Mononuclear cell (primary cell): ENCODE measurements around the gene WSCD2. TPM values are rescaled to one million over a fixed set of nuclear protein-coding genes. Genes with fewer than 3 reads are reported as not detected.

Experiments
- H3K27me3 ChIP-seq: 2 replicates; pipeline ENCODE4 v1.6.0; 2011; ENCODE audit warnings: low read length, control low read depth; ENCODE audit not compliant: insufficient read depth
- H3K4me1 ChIP-seq: 2 replicates; pipeline ENCODE4 v1.5.1; 2011; ENCODE audit warnings: mild to moderate bottlenecking, low read length, control low read depth; ENCODE audit not compliant: insufficient read depth
- H3K4me3 ChIP-seq: 2 replicates; pipeline ENCODE4 v1.5.1; 2011; ENCODE audit warnings: mild to moderate bottlenecking, low read length, moderate library complexity
- H3K9me3 ChIP-seq: 2 replicates; pipeline ENCODE4 v1.5.1; 2011; ENCODE audit warnings: low read depth, mild to moderate bottlenecking, control low read depth, low read length
- total RNA-seq: library from RNA; depleted of rRNA; stranded (reverse); fragments of >200 nt; gene quantifications from one replicate; pipeline ENCODE4 v1.2.3, GENCODE V29; 2012

The WSCD2 gene
- 0.10 TPM for total RNA-seq

DNA sequence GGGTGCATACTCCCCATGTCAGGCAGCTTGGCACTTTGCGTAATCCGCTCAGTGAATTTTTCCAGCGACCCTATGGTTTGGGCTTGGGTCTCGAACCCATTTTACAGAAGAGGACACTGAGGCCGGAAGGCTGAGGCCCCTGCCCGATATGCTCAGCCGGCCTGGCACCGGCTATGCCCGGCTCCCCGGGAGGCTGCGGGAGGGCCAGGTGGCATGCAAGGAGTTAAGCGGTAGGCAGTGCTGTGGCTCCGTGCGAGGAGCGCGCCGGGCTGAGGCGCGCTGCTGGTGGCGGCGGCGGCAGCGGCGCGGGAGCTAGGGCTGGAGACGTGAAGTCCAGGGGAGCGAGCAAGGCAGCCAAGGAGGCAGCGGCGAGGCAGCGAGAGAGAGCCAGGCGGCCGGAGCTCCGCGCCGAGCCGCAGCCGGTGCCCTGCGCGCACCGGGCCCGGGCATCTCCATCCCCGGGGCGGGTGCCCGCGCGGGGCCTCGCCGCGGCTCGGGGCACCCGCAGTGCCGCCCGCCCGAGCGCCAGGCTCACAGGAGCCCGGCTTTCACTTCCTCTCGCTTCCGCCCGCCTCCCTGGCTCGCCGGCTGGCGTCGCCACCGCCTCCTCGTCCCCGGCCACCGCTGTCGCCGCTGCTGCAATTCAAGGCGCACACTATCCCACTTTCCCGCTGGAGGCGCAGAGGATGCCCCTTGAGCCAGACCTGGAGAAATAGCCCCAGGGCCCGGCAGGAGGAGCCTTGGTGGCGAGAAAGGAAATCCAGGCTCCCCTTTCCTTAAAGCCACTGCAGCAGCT lies at the start of gene WSCD2:
Gene WSCD2 (plus strand): TSS at position 272 of the 796 bp plus-strand sequence. CDS start 66,545 bp downstream, outside the sequence.
- Histone ChIP-seq H3K4me3 (no peak within 1 kb of the TSS), H3K4me1 (peaks cover 4% of the 10 kb centered on the region), H3K27me3 (peaks cover 41% of the 10 kb centered on the region), H3K9me3 (no peaks in the 10 kb centered on the region)

DNA sequence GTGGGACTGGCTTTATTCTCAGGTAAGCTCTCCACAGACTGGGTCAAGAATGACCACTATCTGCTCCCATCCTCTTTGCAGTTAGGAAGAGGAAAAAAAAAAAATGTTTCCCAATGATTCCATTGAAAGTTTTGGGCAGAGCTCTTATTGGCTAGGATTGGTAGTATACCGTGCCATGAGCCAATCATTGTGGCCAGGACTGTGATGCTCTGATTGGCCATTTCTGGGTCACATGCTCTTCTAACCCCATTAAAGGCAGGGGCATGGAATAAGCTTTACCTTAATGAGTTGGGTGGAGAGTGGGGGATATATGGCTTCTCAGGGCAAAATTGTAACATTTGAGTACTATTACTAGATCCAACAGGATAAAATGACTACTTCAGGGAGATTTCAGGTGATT lies 49.4 kb upstream of the WSCD2 start:
- no peaks in the 10 kb centered on the region for H3K27me3 ChIP-seq
- no peak overlapping the region for H3K4me3 ChIP-seq
- H3K4me1 ChIP-seq = no peaks in the 10 kb centered on the region
- H3K9me3 ChIP-seq = no peaks in the 10 kb centered on the region

DNA sequence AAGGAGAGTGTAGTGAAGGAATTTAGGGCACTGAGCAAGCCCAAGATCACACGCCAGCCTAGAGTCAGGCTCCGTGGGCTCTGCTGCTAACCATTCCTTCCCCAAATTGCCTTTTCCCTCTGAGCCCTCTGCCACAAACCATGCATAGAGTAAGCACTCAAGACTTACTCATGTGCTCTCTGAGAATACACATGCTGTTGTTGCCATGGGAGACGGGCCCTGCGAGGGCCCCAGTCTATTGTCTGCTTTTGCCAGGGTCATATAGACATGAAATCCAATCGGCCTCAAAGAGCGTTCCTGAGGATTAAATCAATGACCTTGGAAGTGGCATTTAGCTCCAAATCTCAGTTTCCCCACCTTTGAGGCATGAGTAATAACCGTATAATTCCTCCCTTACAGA lies 48.7 kb upstream of the WSCD2 start:
- H3K27me3 ChIP-seq = no peaks in the 10 kb centered on the region
- no peak overlapping the region for H3K4me3 ChIP-seq

DNA sequence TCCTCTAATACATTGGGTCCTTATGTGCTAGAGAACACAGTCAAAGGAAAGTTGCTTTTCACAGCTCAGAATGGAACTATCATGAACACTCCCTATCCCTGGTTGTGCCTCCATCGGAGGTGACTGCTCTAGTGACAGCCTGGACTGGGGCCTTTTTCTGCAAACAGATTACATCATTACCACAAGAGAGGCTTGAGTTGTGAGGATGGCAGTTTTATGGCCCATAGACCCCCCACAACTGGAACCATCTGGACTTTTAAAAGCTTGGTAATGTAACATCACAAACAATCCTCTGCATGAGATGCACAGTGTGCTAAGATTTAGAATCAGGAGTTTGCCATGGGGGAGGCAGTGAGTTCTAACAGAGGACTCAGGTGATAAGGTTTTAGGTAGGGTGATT lies 46.6 kb upstream of the WSCD2 start:
- Histone ChIP-seq H3K9me3 (peaks cover 5% of the 10 kb centered on the region), H3K4me3 (no peak overlapping the region), H3K27me3 (no peaks in the 10 kb centered on the region), H3K4me1 (no peaks in the 10 kb centered on the region)

More for the DNA sequence above, 48.7 kb upstream of the WSCD2 start:
- no peaks in the 10 kb centered on the region for H3K4me1 ChIP-seq
- H3K9me3 ChIP-seq = no peaks in the 10 kb centered on the region

DNA sequence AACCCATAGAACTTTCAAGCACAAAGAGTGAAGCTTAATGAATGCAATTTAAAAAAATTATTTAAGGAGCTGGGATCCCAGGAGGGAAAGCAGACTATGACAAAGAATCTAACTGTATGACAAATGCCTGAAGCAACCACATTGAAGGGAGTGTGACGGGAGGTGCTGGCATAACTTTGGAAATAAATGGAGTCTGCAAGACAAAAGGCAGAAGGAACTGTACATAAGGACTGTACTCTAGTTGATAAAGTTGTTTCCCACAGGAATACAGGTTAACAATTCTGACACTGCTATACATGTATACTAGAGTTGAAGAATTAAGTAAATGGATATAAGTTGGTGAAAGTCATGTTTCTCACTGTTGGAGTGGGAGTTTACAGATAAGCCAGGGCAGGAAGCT lies 41.2 kb upstream of the WSCD2 start:
- Histone ChIP-seq H3K4me3 (no peak overlapping the region), H3K27me3 (no peaks in the 10 kb centered on the region), H3K9me3 (peaks cover 21% of the 10 kb centered on the region), H3K4me1 (no peaks in the 10 kb centered on the region)

DNA sequence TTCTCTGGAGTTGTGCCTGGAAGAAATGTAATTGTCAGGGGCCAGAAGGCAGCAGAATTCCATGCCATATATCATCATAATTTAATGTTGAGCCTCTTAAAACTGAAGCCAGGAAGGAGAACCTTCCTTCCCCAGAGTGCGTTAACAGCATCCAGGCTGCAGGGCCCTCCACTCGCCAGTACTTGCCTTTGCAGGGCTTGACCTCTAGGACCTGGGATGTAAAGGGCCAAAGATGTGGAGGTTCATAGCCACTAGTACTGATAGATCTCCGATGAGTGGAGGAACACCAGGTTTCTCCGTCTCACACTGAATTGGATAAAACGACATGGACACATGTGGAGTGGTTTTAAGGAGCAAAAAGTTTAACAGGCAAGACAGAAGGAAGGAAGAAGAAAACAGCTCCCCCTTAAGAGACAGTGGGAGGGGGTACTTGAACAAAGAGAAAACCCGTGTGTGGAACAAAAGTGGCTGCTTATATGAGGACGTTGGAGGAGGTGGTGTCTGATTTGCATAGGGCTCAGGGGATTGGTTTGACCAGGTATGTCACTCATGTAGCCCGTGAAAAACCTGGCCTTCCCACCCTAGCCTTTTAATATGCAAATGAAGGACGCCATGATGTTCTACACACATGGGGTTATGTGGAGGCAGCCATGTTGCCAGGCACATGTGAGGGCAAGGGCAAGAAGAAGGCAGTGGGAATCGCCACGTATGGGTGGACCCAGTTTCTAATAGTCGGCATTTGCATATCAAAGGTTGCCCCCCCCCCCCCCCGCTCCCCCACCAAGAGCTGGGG lies 38.8 kb upstream of the WSCD2 start:
- H3K4me3 ChIP-seq = no peak overlapping the region
- H3K9me3 ChIP-seq = peaks cover 21% of the 10 kb centered on the region
- no peaks in the 10 kb centered on the region for H3K4me1 ChIP-seq
- H3K27me3 ChIP-seq = no peaks in the 10 kb centered on the region

DNA sequence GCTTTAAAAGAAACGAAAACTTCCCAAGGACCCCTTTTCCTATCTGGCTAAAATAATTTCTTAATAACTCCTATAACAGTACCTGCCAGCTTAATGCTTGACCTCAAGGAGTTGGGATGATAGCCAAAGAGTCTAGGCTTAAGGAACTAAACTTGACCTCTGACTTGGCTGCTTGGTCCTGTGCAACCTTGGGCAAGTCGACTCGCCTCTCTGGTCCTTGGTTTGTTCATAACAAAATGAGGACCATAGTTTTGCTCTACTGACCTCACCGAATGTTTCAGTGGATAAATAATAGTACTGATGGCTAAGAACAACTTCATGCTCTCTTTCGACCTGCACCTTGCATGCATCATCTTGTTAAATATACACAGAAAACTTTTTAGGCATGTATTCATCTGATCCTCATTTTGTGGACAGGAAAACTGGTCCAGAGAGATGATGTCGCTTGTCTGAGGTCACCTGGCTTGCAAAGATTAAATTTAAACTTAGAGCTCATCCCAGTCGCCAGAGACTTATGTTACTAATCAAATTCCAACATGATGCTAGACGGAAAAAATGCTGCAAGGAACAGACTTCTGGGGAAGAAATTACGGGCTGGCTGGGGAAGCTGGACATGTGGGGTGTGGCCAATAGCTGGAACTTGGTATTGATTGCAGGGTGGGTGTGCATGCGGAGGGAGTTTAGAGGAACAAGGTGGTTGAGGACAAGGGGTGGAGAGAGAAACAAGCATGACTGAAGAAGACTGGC lies 38.0 kb upstream of the WSCD2 start:
- Histone ChIP-seq H3K4me3 (no peak overlapping the region), H3K27me3 (no peaks in the 10 kb centered on the region), H3K9me3 (peaks cover 21% of the 10 kb centered on the region), H3K4me1 (no peaks in the 10 kb centered on the region)

DNA sequence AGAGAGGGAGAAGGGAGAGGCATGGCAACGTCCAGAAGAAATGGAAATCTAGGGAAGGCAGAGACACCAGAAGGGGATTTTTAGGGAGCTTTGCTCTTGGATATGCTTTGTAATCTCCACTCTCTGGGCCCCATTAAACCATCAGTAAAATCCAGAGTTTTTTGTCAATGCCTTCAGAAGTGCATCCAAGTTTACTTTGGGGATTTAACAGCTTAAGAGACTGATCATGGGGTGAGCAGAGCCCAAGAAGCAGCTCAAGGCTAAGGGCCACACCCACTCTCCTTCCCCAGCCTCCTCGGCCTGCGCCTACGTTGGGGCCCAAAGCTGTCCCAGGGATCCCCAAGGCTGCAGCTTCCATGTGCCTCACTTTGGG lies 37.4 kb upstream of the WSCD2 start:
- peaks cover 4% of the 10 kb centered on the region for H3K27me3 ChIP-seq
- no peaks in the 10 kb centered on the region for H3K4me1 ChIP-seq
- no peak overlapping the region for H3K4me3 ChIP-seq
- peaks cover 21% of the 10 kb centered on the region for H3K9me3 ChIP-seq

DNA sequence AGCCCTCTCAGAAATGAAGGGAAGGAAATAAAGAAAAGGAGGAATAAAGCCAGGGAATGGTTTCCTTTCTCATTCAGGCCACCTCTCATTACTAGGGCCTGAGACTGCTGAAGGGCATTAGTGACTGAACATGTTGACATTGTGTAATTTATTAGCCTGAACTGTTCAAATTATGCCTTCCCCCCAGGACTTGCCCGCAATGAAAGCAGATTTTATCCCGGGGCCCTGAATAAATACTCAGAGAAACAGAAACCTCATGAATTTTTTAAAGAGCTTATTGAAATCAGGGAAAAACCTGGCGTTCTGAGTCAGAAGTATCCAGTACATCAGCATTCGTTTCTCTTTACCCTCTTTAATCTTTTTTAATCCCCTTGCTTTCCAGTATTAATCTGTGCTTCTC lies 35.9 kb upstream of the WSCD2 start:
- Histone ChIP-seq H3K27me3 (peaks cover 4% of the 10 kb centered on the region), H3K9me3 (peaks cover 9% of the 10 kb centered on the region), H3K4me3 (no peak overlapping the region), H3K4me1 (no peaks in the 10 kb centered on the region)

DNA sequence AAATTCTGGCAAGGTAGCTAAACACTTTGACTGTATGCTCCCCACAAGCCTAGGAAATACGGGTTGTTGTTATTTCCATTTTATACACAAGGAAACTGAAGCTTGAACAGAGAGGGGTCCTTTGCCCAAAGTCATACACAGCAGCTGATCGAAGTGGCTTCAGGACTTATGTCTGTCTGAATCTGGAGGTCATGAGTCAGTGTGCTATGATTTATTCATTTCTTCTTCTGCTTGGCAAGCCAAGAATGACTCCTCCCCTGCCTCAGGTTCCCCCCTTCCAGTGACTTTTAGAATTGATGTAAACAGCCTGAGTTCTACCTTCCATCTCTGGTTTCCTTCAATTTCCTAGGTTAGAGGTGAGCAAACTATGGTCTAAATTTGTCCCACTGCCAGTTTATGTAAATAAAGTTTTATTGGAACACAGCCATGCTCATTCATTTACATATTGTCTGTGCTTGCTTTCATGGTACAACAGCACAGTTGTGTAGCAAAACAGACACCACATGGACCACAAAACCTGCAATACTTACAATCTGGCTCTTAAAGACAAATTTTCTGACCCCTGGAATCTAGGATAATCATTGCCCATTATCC lies 34.9 kb upstream of the WSCD2 start:
- peaks cover 4% of the 10 kb centered on the region for H3K27me3 ChIP-seq
- no peaks in the 10 kb centered on the region for H3K4me1 ChIP-seq
- no peaks in the 10 kb centered on the region for H3K9me3 ChIP-seq
- no peak overlapping the region for H3K4me3 ChIP-seq

DNA sequence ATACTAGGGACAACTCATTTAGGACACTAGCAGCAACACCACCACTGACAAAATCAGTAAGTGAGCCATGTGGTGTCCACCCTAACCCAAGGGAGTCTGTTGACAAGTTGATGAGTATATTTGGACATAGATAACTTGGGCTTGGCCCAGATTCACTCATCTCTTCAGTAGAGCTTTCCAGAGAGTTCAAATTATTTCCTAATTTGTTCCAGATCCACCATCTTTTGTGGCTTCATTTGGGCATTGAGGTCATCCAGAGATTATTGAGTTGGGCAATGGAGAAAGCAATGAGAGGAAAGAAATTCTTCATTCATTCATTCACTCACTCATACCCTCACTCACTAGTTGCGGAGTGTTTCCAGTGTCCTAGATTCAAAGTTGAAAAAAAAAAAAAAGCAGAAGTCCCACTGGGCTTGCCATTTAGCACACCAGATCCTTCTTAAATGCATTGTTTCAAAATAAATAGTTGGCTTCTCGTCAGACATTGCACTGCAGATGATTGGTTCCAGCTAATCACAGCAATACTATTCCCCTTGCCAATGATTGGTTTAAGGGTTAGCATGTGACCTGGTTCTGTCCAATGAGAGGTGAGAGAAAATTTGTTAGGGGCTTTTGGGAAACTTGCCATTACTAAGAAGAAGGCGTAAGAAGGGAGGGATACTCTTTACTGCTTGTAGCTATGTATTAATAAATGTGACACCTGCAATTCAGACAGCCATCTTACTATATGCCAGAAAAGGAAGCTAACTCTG lies 31.8 kb upstream of the WSCD2 start:
- H3K4me1 ChIP-seq = no peaks in the 10 kb centered on the region
- H3K4me3 ChIP-seq = no peak overlapping the region
- H3K9me3 ChIP-seq = no peaks in the 10 kb centered on the region
- peaks cover 4% of the 10 kb centered on the region for H3K27me3 ChIP-seq

DNA sequence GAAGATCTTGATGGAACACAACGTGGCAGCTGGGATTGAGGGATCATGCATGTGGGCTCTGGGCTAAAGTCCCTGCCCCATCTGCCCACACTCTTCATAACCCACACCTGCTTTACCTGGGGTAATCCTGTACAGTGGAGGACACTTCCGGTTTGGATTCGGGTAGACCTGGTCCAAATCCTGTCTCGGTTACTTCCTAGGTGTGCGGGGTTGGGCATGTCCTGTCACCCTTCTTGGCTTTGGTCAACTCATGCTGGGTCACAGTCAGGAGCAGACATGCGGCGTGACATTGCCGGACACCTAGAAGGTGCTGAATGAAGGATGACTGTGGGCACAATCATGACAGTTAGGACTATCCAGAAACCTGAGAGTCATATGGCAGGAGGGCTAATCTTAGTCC lies 30.7 kb upstream of the WSCD2 start:
- Histone ChIP-seq H3K9me3 (no peaks in the 10 kb centered on the region), H3K4me1 (no peaks in the 10 kb centered on the region), H3K27me3 (peaks cover 4% of the 10 kb centered on the region), H3K4me3 (no peak overlapping the region)

DNA sequence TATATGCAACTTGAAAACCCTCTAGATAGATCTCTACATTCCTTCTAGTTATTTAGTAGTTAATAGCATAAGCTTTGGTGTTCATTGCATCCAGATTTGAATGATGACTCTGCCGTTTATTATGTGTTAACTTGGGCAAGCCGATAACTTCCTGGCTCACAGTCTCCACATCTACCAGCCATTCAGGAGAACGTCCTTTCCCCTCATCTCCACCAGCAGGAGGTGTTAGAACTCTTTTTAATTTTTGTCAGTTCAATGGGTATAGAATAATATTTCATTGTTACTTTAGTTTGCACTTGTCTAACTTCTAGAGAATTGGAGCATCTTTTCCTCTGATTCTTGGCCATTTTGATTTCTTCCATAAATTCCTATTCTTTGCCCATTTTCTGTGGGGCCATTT lies 30.0 kb upstream of the WSCD2 start:
- Histone ChIP-seq H3K27me3 (peaks cover 4% of the 10 kb centered on the region), H3K4me3 (no peak overlapping the region), H3K9me3 (no peaks in the 10 kb centered on the region), H3K4me1 (no peaks in the 10 kb centered on the region)

DNA sequence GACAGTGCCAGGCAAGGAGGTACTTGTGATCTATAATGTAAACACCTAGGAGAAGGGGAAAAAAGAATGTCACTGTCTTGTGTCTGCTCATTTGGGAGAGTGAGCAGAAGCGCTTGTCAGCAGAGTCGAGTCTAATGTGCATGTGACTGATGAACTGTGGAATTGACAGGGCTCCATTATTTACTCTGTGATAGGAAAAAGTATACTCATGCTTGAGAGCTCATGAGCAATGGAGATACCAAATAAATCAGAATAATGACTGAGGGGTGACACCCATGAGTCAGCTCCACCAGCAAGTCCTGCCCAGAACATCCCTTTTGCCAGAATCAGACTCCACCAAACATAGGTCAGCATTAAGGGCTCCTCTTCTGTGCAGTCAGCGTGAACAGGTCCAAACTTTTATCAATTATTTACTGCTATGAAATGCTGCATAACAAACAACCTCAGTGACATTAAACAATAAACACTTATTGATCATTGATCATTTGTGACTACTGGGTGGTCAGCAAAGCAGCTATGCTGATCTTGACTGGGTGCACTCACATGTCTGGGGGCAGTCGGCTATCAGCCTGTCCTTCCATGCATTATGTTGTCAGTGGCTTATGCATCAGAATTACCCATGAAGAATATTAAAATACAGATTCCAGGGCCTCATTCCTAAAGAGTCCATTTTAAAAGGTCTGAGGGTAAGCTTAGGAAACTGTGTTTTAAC lies 29.2 kb upstream of the WSCD2 start:
- no peak overlapping the region for H3K4me3 ChIP-seq
- peaks cover 4% of the 10 kb centered on the region for H3K27me3 ChIP-seq
- H3K4me1 ChIP-seq = no peaks in the 10 kb centered on the region
- no peaks in the 10 kb centered on the region for H3K9me3 ChIP-seq
